ENCODE measurements around the gene CBR1. TPM values are rescaled to one million over a fixed set of nuclear protein-coding genes. Genes with fewer than 3 reads are reported as not detected.

The CBR1 gene
- total RNA-seq, 3 donors from 2014 or later (not counting 1 experiment from before 2014, with no cell fraction given) = 5.0 to 14.1 (median 12.4) TPM

DNA sequence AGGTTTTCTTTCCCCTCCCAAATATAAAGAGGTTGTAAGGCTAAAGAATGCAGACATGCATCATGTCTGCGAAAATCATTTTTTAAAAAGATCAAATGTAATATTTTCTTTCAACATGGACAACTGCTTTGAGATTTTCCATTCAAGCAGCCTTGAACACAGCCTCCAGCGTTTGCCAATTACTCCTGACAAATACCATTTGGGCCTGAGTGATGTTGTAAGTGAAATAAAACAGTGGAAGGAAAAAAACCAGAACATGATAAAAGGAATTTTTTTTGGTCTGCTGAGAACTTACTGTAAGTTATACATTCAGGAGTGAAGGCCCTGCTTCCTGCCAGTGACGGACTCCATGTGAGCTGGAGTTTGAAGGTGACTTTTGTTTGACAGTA, 46.7 kb upstream of the CBR1 start:
- Mint-ChIP-seq H3K27ac (no peak overlapping the region), H3K27me3 (ENCODE audit: low read depth in 2 of 2) (peaks cover 0 to 2% of the 10 kb centered on the region in 2 donors), H3K9me3 (no peaks in the 10 kb centered on the region), H3K4me3 (no peak overlapping the region), H3K36me3 (no peaks in the 10 kb centered on the region), H3K4me1 (peaks cover 0 to under 1% of the 10 kb centered on the region in 2 donors)
- TF ChIP-seq, protein P1, sequence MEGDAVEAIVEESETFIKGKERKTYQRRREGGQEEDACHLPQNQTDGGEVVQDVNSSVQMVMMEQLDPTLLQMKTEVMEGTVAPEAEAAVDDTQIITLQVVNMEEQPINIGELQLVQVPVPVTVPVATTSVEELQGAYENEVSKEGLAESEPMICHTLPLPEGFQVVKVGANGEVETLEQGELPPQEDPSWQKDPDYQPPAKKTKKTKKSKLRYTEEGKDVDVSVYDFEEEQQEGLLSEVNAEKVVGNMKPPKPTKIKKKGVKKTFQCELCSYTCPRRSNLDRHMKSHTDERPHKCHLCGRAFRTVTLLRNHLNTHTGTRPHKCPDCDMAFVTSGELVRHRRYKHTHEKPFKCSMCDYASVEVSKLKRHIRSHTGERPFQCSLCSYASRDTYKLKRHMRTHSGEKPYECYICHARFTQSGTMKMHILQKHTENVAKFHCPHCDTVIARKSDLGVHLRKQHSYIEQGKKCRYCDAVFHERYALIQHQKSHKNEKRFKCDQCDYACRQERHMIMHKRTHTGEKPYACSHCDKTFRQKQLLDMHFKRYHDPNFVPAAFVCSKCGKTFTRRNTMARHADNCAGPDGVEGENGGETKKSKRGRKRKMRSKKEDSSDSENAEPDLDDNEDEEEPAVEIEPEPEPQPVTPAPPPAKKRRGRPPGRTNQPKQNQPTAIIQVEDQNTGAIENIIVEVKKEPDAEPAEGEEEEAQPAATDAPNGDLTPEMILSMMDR (IDR thresholded peaks at IDR 0.05) = no peak
- no peak overlapping the region for H3K27ac ChIP-seq (ENCODE audit: low read length)
- no peaks in the 10 kb centered on the region for H3K9me3 ChIP-seq (ENCODE audit: control insufficient read depth, insufficient read depth, low read length)
- H3K36me3 ChIP-seq (ENCODE audit: control insufficient read depth, insufficient read depth, low read length) = no peaks in the 10 kb centered on the region
- H3K4me1 ChIP-seq (ENCODE audit: control insufficient read depth, insufficient read depth, low read length) = peaks cover under 1% of the 10 kb centered on the region
- no peak for ATAC-seq
- intact Hi-C loops (cut with micrococcal nuclease) = no loop called here
- WGBS (ENCODE audit: insufficient coverage) = 92% methylated on average over 3 of the region's 3 CpGs
- no peaks in the 10 kb centered on the region for H3K27me3 ChIP-seq (ENCODE audit: control insufficient read depth, insufficient read depth, low read length)
- H3K4me3 ChIP-seq (ENCODE audit: low read length) = no peak overlapping the region
- no peak for DNase-seq

DNA sequence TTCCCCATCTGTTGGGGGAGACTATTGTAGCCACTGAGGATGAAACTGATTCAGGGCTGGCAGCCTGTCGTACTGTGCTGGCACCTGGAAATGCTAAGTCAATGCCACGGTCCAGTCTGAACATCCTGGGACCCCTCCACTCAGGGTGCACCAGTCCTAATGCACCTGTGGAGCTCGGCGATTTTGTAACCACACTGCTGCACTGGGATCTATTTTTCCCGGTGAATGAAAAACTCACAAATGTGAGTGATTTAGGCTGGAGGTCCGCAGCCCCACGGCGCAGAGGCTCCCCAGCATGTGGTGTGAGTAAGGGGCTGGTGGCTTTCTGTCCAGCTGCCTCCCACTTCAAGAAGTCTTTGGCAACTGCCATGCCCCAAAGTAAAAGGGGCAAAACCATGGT, 45.0 kb upstream of the CBR1 start:
- H3K4me3 ChIP-seq (ENCODE audit: low read length) = no peak overlapping the region
- intact Hi-C loops (cut with micrococcal nuclease) = no loop called here
- no peak for ATAC-seq
- no peak for DNase-seq
- H3K4me1 Mint-ChIP-seq = peaks cover 7% of the 10 kb centered on the region in 2 donors
- peaks cover 4% of the 10 kb centered on the region for H3K4me1 ChIP-seq (ENCODE audit: control insufficient read depth, insufficient read depth, low read length)
- no peaks in the 10 kb centered on the region for H3K27me3 ChIP-seq (ENCODE audit: control insufficient read depth, insufficient read depth, low read length)
- H3K27ac Mint-ChIP-seq = no peak overlapping the region
- H3K36me3 ChIP-seq (ENCODE audit: control insufficient read depth, insufficient read depth, low read length) = no peaks in the 10 kb centered on the region
- TF ChIP-seq, protein P1 (IDR thresholded peaks at IDR 0.05) = no peak
- H3K36me3 Mint-ChIP-seq = no peaks in the 10 kb centered on the region
- no peaks in the 10 kb centered on the region for H3K9me3 ChIP-seq (ENCODE audit: control insufficient read depth, insufficient read depth, low read length)
- H3K27me3 Mint-ChIP-seq (ENCODE audit: low read depth in 2 of 2) = no peaks in the 10 kb centered on the region
- H3K4me3 Mint-ChIP-seq = no peak overlapping the region
- 95% methylated on average over 8 of the region's 8 CpGs for WGBS (ENCODE audit: insufficient coverage)
- H3K9me3 Mint-ChIP-seq = no peaks in the 10 kb centered on the region
- H3K27ac ChIP-seq (ENCODE audit: low read length) = no peak overlapping the region

DNA sequence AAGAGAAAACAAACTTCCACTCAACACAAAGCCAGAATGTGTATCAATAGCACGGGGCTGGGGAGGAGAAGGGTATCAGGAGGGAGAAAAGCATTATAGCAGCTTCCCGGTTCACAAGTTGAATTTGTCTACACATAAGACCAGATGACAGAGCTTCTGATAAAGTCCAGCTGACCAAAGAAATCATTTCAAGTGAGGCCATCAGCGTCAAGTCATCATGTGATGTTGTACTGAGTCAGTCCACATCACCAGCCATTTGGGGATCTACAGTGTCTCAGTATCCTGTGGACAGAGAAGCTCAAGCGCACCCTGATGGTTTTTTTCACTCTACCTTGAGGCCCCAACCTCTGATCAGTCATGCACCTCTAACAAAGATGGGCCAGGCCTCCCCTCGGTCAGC, 42.5 kb upstream of the CBR1 start:
- no peaks in the 10 kb centered on the region for H3K27me3 Mint-ChIP-seq (ENCODE audit: low read depth in 2 of 2)
- DNase-seq = no peak
- H3K36me3 Mint-ChIP-seq = no peaks in the 10 kb centered on the region
- H3K27ac Mint-ChIP-seq = no peak overlapping the region
- no peaks in the 10 kb centered on the region for H3K27me3 ChIP-seq (ENCODE audit: control insufficient read depth, insufficient read depth, low read length)
- TF ChIP-seq, protein P1 (IDR thresholded peaks at IDR 0.05) = no peak
- H3K9me3 Mint-ChIP-seq = no peaks in the 10 kb centered on the region
- H3K4me3 ChIP-seq (ENCODE audit: low read length) = no peak overlapping the region
- no peaks in the 10 kb centered on the region for H3K9me3 ChIP-seq (ENCODE audit: control insufficient read depth, insufficient read depth, low read length)
- H3K27ac ChIP-seq (ENCODE audit: low read length) = no peak overlapping the region
- no peak overlapping the region for H3K4me3 Mint-ChIP-seq
- peaks cover 7% of the 10 kb centered on the region in 2 donors for H3K4me1 Mint-ChIP-seq
- intact Hi-C loops (cut with micrococcal nuclease) = no loop called here
- no peaks in the 10 kb centered on the region for H3K36me3 ChIP-seq (ENCODE audit: control insufficient read depth, insufficient read depth, low read length)
- no peak for ATAC-seq
- 91% methylated on average over 5 of the region's 5 CpGs for WGBS (ENCODE audit: insufficient coverage)
- peaks cover 4% of the 10 kb centered on the region for H3K4me1 ChIP-seq (ENCODE audit: control insufficient read depth, insufficient read depth, low read length)
